Activated naive CD4-positive, alpha-beta T cell treated with anti-CD3 and anti-CD28 coated beads, Interleukin-2, amount 50 U/mL, for 16 hours (primary cell): Measurements from ENCODE around the gene ITGB1BP1.

Source experiments
- DNase-seq: peaks from one replicate; pipeline ENCODE4 v3.0.0-alpha.2; 2020

The ITGB1BP1 gene, protein sequence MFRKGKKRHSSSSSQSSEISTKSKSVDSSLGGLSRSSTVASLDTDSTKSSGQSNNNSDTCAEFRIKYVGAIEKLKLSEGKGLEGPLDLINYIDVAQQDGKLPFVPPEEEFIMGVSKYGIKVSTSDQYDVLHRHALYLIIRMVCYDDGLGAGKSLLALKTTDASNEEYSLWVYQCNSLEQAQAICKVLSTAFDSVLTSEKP

DNA sequence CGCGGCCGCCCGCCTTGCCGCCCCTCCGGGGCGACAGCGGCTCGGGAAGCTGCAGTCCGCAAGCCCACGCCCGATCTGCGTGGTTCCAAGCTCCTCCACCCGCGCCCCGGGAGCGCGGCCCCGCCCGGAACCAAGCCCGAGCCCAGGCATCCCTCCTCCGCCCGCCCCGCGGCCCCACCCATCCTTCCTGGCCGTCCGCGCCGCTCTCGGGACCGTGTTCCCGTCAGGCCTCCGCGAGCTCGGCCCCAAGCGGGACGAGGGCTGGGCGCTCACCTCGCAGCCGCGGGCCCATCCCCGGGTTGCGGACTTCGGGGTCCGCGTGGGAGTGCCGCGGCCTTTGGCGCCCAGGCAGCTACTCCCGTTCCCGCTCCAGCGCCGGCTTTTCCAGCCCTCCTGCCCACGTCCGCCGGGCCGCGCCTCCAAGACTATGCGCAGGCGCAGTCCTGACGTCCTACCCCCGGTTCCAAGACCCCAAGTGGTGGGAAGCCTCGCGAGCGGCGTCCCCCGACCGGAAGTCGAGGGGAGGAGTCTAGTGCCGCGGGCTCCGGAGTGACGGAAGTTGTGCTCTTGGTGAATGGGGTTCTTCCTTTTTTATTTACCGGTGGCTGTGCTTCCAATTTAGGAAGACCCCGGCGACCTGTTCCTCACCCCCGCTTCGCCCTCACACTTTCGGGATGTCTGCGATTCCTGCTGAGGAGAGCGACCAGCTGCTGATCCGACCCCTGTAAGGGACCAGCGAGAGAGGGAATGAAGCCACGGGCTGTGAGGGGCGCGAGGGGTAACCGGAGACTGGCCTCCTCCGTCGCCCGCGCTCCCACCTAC lies at the start of gene ITGB1BP1, which contains the start of gene CPSF3:
TSS of gene ITGB1BP1 (minus strand) at position 429 of the 822 bp plus-strand sequence. CDS start 4,831 bp downstream, outside the sequence.
TSS of gene CPSF3 (plus strand) at position 555 of the 822 bp plus-strand sequence. CDS start at position 675, 120 bp downstream.
- peak; percentile 97 for DNase-seq

DNA sequence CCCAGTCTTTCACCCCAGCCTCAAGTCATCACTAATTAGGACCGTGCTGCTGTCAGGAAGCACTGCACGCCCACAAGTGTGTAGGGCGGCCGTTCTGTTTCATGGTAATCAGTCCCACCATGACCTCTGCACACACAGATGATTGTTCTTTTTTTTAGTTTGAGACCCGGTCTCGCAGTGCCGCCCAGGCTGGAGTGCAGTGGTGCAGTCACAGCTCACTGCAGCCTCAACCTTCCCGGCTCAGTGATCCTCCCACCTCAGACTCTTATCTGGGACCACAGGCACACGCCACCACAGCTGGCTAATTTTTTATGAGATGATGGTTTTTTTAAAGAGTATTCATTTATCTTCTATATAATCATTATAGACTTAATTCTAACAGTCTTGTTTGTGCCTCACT lies 49.2 kb upstream of the ITGB1BP1 start:
- DNase-seq, result no peak

DNA sequence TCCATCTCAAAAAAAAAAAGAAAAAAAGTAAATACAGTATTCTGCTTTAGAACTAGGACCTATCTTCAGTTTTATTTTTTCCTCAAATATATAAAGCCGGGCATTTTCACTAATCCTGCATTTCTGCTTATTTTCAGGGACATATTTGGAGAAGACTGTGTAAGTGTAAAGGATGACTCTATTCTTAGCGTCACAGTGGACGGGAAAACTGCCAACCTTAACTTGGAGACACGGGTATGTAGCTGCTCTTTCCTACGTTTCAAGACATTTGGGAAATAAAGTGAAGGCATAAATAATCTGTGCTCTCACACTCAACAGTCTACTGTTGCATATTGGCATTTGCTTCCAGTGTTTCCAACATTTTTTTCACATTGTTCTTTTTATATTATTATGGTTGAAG lies 47.9 kb upstream of the ITGB1BP1 start:
- no peak for DNase-seq

DNA sequence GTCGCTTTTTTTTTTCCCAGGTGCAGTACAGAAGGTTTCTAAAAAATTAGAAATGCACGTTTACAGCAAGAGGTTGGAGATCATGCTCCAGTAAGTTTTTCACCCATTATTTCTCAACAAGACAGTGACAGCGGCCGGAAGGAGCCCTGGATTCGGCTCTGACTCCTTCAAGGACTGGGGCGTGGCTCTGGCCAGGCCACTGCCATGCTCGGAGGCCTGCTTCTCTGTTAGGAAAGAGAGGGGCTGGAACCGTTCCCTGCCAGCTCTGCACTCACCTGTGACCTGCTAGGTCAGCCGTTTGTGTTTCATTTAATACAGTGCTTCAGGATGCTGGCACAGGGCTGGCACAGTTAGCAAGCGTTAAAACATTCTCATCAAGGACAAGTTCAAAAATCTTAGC lies 44.4 kb upstream of the ITGB1BP1 start:
- DNase-seq, result no peak

DNA sequence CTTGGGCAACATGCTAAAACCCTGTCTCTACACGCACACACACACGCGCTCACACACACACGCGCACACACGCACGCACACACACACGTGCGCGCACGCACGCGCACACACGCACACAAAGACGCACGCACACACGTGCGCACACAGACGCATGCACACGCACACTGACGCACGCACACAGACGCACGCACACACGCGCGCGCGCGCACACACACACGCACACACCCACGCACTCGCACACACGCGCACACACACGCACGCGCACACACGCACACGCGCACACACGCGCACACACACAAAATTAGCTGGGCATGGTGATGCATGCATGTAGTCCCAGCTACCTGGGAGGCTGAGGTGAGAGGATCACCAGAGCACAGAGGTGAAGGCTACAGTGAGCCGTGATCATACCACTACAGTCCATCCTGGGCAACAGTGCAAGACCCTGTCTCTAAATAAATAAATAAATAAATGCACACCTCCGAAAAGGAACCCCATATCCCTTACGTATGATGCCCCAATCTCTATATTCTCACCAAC lies 42.9 kb upstream of the ITGB1BP1 start:
- no peak for DNase-seq

DNA sequence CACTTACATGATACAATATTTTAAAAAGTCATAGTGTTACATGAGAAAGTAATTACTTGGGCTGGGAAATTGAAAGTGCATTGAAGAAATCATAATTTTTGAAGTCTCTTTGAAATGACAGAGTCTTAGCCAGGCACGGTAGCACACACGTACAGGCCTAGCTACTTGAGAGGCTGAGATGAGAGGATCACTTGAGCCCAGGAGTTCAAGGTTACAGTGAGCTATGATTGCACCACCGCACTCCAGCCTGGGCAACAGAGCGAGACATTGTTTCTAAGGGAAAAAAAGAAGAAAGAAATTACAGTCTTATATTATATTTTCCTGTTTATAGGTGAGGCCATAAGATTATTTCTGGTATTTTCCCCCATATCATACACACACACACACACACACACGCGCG lies 41.8 kb upstream of the ITGB1BP1 start:
- no peak for DNase-seq

DNA sequence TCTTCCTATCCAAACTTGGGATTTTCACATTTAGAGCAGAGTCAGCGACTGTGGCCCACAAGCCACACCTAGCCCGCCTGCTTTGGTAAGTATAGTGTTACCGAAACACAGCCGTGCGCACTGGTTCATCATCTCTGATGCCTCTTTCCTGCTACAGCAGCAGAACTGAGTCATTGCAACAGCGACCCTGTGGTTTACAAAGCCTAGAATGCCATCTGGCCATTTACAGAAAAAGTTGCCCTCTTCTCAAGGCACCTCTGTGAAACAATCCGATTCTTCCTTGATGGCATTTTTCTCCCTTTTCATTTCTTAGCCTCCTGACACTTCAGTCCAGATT lies 40.3 kb upstream of the ITGB1BP1 start:
- no peak for DNase-seq

DNA sequence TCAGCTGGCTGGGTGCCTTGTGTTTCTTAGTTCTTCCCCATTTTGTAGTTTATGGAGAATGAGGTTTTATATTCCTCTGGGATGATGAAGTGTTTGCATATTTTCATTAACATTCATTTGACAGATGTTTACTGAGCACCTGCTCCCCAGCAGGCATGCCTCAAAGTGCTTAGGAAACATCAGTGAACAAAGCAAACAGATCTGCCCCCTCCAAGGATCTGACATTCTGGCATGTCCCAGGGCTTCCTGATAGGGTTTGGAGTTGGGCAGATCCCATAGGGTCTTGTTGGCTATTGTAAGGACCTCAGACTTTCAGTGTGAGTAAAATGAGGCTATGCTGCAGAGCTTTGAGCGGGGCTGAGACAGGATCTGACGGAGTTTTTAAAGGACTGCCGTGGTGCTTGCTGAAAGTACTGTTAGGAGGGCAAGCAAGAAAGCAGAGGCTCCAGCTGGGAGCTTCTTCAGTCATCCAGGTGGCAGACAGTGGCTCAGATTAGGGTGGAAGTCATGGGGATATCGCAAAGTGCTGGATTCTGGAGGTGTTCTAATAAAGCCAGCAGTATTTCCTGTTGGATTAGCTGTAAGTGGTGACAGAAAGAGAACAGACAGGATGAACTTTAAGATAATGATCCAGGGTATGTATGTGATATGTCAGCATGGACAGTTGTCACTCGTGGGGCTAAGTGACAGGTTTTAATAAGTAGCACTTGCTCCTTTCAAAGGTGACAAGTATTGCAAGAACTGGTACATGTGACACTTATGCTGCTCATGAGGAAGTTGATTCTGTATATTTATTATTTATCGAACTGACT lies 39.8 kb upstream of the ITGB1BP1 start:
- DNase-seq, result no peak

DNA sequence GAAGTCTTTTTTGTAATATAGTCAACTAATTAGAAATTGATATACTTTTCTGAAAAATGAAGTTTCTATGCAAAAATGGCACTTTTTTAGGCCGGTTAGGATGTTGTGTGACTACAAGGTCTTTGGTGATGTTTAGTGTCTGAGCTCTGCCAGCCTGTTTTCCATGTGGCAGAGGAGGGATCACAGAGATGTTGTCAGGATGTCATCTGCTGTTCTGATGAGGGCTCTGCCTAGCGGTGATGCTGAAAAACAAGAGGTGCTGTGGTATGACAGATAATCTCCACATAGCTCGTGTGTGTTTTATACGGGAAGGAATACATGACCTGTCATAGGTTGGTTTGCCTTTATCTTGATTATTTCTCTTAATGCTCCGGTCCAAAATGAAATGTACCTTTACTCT lies 39.0 kb upstream of the ITGB1BP1 start:
- DNase-seq, result no peak

DNA sequence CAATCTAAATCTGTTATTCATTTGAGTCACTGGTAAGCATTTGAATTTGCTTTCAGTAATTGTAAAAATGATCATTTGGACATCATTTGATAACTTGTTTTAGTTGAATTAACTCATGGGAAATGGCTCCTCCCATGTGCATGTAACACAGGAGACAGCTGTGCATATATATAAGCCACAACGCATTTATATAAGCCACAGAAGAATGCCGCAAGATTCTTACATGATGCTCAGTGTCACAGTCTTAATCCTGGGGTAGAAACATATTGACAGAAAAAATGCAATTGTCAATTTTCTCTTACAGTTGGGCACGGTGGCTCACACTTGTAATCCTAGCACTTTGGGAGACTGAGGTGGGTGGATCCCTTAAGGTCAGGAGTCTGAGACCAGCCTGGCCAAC lies 37.8 kb upstream of the ITGB1BP1 start:
- DNase-seq, result no peak

DNA sequence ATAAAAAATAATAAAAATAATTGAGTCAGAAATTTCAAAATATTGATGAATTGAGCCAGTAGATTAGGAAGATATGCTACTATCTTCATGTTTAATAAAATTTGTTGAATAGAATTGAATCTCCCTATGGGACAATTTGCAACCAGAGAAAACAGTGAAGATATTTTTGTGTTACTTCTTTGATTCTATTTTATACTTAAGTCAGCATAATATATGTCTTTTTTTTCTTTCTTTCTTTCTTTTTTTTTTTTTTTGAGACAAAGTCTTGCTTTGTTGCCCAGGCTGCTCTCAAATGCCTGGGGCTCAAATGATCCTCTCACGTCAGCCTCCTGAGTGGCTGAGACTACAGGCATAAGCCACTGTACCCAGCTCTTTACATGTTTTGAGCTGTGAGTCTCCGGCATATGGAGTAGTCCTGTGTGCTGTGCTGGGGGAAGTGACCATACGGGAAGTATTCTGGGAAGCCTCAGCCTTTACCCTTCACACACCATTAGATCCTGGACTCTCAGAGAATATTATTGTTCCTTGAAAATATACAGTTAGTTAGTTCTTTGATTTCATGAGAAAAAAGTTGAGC lies 37.2 kb upstream of the ITGB1BP1 start:
- DNase-seq, result no peak

DNA sequence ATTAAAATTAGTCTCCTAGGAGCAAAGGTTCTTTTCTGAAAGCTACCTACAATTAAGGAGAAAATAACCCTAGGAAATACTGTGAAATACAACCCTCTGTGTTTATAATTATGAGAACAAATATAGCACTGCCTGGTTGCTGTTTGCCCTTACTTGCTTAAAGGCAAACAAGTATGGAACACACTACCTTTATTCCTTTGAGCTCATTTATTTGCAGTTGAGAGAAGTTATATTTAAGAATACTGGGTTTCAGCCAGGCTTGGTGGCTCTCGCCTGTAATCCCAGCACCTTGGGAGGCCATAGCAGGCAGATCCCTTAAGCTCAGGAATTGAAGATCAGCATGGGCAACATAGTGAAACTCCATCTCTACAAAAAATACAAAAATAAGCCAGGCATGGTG lies 27.9 kb upstream of the ITGB1BP1 start:
- DNase-seq, result no peak

DNA sequence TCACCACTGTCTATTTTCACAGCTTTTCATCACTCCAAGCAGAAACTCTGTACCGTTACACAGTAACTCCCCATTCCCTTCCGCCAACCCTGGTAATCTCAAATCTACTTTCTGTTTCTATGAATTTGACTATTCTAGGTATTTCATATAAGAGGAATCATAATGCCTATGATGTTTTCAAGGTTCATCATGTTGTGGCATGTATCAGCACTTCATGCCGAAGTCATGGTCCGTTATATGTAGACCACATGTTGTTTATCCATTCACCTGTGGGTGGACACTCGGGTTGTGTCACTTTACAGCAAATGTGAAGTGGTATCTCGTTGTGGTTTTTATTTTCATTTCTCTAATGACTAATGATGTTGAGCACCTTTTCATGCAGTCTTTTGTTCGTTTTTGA lies 21.8 kb upstream of the ITGB1BP1 start:
- DNase-seq, result no peak

DNA sequence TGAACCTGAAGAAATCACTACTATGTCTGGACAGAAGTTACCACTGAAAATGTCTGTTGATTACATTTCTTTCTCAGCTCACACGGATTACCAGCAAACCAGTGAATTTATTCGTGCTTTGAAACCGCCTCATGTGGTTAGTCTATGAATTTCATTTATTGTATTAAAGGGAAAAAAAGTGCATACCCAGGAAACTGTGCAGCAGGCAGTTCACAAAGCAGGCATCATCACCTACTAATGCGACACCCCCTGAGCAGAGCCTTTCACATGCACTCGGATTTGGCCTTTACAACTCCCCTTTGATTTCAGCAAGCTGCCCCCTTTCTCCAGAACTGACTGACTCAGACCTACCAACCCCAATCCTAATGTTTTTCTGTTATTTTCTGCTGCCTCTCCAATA lies 20.2 kb upstream of the ITGB1BP1 start:
- no peak for DNase-seq

DNA sequence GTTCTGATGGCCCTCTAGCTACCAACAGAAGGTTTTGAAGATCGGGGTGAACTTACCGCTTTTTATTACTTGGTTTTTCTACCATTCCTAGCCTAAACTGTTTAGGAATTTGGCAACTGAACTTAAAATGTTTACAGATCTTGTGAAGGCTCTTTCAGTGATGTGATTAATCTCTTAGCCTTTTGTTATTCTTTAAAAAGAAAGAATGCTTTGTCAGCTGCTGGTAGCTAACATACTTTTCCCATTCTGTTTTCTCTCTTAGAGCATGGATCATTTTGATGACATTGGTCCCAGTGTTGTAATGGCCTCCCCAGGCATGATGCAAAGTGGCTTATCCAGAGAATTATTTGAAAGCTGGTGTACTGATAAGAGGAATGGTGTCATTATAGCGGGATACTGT lies 18.2 kb upstream of the ITGB1BP1 start:
- DNase-seq, result no peak

DNA sequence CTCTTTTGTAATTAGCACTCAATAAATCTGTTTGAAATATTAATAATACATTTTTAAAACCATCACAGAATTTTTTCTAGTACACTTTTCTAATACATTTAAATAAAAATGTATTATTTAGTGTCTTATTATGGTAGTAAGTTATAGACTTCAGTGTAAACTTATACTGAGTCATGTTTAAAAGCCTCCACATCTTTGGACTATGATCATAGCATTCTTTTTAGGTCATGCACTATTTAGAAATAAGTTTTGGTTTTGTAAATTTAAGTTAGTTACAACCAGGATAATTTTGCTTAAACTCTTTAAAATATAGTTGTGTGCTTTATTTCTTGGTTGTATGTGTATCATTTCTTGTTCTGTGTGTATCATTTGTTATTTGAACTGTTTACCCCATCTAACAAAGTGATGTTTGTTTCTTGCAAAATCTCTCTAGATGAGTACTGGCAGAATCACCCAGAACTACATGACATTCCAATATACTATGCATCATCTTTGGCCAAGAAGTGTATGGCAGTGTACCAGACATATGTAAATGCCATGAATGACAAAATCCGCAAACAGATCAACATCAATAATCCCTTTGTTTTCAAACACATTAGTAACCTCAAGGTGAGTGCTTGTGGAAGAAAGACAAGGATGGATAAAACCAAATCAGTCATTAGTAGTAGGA lies 16.9 kb upstream of the ITGB1BP1 start:
- DNase-seq, result no peak

DNA sequence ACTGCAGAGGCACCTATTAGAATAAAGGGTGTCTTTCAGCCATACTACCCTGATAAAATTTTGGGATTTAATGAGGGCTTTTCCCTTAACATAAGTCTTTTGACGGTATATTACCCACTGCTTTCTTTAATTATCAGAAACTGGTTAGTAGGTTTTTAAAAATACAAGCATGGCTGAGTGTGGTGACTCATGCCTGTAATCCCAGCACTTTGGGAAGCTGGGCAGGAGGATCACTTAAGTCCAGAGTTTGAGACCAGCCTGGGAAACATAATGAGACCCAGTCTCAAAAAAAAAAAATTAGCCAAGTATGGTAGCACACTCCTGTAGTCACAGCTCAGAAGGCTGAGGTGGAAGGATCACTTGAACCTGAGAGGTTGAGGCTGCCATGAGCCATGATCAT lies 16.2 kb upstream of the ITGB1BP1 start:
- no peak for DNase-seq

DNA sequence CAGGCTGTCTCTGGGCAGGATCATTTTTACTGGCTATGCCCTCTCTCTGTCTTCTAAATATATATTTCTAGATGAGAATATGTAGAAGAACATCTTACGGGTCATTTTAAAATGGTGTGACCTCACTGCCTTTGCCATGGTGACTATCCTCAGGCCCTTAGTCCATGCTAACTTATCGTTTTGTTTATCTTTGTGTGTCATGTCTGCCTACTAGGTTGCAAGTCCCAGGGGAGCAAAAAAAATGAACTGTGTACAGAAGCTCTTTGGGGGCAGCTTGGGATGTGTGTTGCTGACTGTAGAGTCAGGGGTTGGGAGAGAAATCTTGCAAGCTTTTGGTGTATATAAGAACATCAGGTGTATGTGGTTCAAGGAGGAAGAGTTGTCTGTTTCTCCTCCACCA lies 11.2 kb upstream of the ITGB1BP1 start:
- DNase-seq, result no peak

DNA sequence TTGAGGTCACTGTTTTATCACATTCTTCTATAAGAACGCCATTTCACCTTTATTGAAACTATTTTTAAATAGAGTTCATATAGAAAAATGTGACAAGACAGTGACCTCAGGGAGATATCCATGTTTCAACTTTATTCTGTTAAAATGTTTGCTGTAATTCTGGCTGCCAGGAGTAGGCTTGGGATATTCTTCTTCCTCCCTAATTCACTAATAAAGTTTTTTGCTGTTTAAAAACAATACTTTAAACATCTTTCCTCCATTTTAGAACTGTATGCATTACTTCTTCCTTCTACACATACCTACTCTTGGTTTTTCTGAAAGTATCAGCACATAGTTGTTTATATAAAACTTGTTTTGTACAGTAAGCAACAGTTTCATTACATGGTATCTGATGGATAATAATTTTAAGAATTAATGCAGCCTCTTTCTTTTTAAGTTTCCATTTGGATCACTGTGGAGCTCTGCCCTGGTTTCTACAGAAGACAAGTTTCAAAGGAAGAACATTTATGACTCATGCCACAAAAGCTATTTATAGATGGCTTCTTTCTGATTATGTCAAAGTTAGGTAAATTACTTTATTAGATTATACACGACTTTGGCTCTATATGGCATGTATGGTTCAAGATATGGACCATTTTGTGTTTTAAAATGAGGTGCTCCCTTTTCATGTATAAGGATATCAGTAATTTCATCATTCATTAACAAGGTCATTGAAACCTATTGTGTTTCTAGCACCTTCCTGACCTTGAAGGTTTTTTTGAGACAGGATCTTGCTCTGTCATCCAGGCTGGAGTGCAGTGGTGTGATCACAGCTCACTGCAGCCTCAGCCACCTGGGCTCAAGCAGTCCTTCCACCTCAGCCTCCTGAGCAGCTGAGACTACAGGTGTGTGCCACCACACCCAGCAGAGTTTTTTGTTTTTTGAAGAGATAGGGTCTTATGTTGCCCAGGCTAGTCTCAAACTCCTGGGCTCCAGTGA lies 7.3 kb upstream of the ITGB1BP1 start:
- DNase-seq, result no peak

DNA sequence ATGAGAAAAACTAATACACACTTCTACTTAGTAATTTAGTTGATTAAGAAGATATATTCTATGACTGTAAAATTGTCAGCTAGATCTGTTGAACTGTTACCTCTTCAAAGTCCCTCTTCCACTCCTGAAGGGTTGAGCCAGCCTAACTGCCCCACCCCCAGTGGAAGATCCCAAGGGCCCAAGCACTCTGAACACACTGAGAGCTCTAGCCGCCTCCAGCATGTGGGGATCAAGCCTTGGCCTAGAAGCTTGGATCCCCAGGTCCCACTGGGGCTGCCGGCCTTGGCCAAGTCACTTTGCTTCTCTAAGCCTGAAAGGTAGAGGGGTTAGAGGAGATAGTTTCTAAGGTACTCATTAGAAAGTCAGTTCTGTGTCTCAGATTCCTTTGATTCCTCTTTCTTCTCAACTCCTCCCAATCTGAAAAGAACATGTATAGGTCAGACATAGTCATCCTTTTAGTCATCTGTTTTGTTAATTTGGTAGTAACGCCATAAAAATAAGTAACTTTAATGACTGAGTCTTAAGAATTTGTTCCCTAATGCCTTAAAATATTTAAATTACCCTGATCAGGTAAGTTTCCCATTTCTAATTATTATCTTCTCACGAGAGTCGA lies 5.7 kb upstream of the ITGB1BP1 start:
- DNase-seq, result no peak
